ENCODE data around the gene CCSER1. TPM values are rescaled to one million over a fixed set of nuclear protein-coding genes. Genes with fewer than 3 reads are reported as not detected.

The CCSER1 gene
- total RNA-seq, 1 donor from 2014 or later = 13.8 TPM

- ATAC-seq (ENCODE audit: poor library complexity) (no peak), DNase-seq (no peak)
- intact Hi-C loops (cut with DNase I) = no loop called here
Measured at GRCh38 chr4:90718931-90719330, 591.7 kb downstream of the CCSER1 start.

- DNase-seq (no peak), ATAC-seq (ENCODE audit: poor library complexity) (no peak)
- intact Hi-C loops (cut with DNase I) = no loop called here
Measured at GRCh38 chr4:90727938-90728337, 600.7 kb downstream of the CCSER1 start.

DNA sequence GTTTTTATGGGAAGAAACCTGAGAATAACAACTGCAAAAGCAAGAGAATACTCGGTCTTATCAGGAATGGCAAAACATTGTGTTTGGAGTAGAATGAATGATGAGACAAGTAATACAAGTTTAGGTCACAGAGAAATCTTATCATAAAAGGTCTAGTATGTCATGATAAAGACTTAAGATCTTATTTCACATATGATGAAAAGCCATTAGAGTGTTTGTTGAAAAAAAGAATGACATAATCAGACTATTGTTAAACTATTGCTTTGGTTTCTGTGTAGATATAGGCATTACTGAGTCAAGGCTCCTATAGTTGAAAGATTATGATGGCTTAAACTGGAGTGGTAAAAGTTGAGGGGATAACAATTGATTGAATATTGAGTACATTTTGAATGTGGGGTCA is 603.6 kb downstream of the CCSER1 start:
- intact Hi-C loops (cut with DNase I) = no loop called here
- ATAC-seq (ENCODE audit: poor library complexity) = no peak

GRCh38 chr4:90733211-90733610 is 606.0 kb downstream of the CCSER1 start:
- ATAC-seq (ENCODE audit: poor library complexity) (no peak), DNase-seq (no peak)
- intact Hi-C loops (cut with DNase I) = no loop called here

More for the DNA sequence above, 603.6 kb downstream of the CCSER1 start:
- DNase-seq = no peak

- no peak for ATAC-seq (ENCODE audit: poor library complexity)
- no peak for DNase-seq
- intact Hi-C loops (cut with DNase I) = no loop called here
Measured at GRCh38 chr4:90745176-90745575, 618.0 kb downstream of the CCSER1 start.

DNA sequence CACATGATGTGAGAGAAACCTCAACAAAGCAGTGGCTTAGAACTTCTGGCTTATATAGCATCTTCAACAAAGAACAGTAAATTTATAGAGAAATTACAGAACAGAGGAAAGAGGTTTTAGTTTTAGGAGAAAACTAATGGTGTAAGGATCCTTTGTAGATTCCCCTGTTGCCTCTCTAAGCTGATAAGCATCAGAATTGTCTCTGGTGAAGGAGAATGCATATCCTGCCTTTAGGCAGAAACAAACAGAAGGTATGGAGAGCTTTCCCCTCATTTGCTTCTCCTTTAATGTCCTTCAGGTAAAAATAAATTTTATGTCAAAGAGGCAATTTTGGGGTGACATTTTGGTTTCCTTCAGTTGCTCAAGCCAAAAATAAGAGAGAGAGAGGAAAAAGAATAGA is 625.9 kb downstream of the CCSER1 start:
- DNase-seq (no peak), ATAC-seq (ENCODE audit: poor library complexity) (no peak)
- intact Hi-C loops (cut with DNase I) = no loop called here

DNA sequence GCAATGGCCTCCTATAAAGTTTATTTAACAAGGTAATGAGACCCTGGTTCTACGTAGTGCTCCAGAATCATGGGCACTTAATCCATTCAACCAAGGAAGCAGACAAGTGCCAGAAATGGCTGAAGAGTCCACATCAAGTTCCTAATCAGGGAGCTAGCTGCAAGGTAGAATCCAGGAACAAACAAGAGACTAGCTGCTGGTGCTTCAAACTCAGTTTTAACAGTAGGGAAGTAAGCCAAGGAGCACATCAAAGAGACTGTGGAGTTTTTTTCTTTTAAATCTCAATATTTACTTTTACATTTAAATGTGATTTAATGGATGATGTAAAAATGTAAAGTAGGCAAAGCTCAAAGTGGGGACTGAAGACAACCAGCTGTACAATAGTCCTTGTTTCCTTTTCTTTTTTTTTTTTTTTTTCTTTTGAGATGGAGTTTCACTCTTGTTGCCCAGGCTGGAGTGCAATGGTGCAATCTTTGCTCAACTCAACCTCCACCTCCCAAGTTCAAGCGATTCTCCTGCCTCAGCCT is 630.4 kb downstream of the CCSER1 start:
- DNase-seq = no peak
- ATAC-seq (ENCODE audit: poor library complexity) = no peak
- intact Hi-C loops (cut with DNase I) = no loop called here

DNA sequence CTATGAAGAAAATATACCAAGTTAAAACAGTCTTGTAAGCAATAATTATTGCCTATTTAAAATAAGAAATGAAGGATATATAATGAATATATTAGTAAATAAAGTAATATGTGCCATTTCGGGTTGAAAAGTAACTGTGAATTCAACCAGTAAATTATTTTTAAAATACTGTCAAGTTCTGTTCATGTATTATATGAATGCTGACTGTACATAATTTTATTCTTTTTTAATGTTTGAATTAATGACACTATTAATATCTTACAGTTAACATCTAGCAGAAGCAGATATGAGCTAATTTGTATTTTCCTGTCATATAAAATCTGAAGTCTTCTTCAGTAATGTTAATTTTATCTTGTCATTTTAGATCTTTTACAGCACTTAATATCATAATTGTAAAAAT is 632.9 kb downstream of the CCSER1 start:
- DNase-seq (no peak), ATAC-seq (ENCODE audit: poor library complexity) (no peak)
- intact Hi-C loops (cut with DNase I) = no loop called here

DNA sequence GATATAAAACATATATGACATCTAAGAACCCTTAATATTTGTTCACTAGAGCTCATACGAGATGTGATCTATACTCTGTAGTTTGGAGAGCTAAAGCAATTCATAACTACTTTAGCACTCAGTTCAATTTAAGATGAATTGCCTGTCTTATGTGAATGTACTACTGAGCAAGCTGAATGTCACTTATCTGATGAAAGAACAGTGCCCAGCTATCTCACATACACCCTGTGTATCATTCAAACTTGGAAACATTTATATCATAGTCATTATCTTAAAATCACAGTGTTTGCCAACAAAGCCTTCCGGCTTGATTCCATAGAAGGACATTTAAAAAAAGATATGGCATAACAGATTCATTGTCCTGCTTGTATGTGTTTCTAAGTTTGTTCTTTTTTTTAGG is 639.6 kb downstream of the CCSER1 start:
- DNase-seq (no peak), ATAC-seq (ENCODE audit: poor library complexity) (no peak)
- intact Hi-C loops (cut with DNase I) = no loop called here

GRCh38 chr4:90769251-90769650 is 642.1 kb downstream of the CCSER1 start:
- DNase-seq (no peak), ATAC-seq (ENCODE audit: poor library complexity) (no peak)
- intact Hi-C loops (cut with DNase I) = no loop called here

- DNase-seq (no peak), ATAC-seq (ENCODE audit: poor library complexity) (no peak)
- intact Hi-C loops (cut with DNase I) = no loop called here
Measured at GRCh38 chr4:90780193-90780592, 653.0 kb downstream of the CCSER1 start.

GRCh38 chr4:90786602-90787001 is 659.4 kb downstream of the CCSER1 start:
- intact Hi-C loops (cut with DNase I) = no loop called here
- DNase-seq (no peak), ATAC-seq (ENCODE audit: poor library complexity) (no peak)

- intact Hi-C loops (cut with DNase I) = no loop called here
- ATAC-seq (ENCODE audit: poor library complexity) = no peak
- no peak for DNase-seq
Measured at GRCh38 chr4:90792696-90793095, 665.5 kb downstream of the CCSER1 start.

DNA sequence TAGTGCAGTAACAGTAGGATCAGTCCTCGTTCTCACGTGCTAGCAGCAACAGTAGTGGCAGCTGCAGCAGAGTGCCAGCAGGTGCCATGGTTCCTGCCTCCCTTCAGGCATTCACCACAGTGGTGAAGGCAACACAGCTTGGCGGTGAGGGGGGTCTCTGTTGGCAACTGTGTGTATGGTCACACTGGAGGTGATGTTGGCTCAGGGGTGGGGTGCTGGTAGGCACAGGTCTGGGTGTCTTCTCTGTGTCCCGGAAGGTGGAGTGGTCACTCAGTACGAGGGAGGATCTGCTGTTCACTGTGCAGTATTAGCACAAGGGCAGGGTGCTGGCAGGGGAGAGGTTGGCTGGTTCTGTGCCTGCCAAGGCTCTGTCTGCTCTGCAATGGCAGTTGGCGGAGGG is 671.8 kb downstream of the CCSER1 start:
- no peak for DNase-seq
- intact Hi-C loops (cut with DNase I) = no loop called here
- no peak for ATAC-seq (ENCODE audit: poor library complexity)

DNA sequence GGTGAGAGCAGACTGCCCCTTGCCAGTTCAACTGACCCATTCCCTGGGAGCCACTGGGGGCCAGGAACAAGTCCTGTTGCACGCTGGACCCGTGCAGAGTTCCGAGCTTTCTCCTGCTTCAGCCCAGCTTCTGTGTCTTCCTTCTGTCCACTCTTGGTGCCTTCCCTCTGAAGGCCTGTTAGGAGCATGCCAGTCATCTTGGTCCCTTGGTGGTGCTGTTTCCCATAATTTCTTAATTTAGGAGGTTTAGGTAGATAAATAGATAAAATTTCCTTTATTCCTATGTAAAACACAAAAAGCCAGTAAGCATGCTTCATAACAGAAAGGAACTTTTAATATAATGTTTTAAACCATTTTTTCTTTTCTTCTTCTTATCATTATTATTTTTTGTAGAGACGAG is 672.7 kb downstream of the CCSER1 start:
- DNase-seq = no peak
- no peak for ATAC-seq (ENCODE audit: poor library complexity)
- intact Hi-C loops (cut with DNase I) = no loop called here

DNA sequence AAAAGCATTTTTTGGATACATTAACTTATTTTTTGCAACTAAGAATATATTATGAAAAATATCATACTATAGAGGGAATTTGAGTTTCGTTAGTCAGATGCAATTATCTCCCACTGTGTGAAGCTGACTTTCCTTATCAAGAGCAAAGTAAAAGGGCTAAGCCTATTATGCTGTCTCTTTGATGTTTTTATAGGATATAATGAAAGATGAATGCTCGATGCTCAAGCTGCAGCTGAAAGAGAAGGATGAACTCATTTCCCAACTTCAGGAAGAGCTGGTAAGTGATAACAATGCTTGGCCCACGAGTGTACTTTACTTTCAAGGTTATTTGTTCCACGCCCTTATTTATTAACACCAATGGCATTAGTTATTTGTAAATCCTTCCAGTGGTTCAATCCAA is 688.4 kb downstream of the CCSER1 start:
- no peak for ATAC-seq (ENCODE audit: poor library complexity)
- intact Hi-C loops (cut with DNase I) = no loop called here
- no peak for DNase-seq

- DNase-seq (no peak), ATAC-seq (ENCODE audit: poor library complexity) (no peak)
- intact Hi-C loops (cut with DNase I) = no loop called here
Measured at GRCh38 chr4:90816754-90817153, 689.6 kb downstream of the CCSER1 start.

DNA sequence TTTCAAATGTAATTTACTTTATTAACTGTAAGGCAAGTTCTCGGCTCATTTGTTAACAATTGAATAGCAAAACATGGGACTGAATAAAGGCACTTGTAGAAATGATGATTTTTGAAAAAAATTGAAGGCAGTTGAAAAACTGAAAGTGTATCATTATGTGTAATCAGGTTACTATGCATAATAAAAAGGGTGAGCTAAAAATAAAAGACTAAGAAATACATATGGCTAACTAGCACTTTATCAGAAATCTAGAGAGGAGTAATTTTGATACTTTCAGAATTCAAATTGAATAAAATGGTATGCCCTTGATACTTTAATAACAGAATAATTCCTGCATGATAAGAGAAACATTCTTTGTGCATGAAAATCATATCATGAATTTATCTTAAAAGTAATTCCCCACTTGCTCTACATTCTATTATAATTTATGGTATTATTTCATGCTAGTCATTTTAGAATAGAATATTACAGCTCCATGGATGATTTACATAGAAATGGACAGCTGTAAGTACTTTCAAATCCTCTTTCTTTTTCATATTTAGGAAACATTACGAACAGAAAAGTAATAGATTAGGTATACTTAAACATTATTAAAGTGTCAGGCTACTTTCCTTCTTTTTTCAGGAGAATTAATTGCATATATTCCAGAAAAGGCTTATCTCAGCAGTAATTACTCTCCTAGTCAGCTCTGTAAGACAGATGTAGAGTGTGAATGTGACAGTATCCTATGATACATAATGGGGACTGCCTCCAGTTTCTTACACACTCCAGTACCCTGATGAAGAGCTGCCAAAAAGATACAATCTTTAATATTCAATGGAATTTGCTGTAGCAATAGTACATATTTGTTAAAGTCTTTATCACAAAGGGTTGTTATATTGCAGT is 697.3 kb downstream of the CCSER1 start:
- intact Hi-C loops (cut with DNase I) = no loop called here
- DNase-seq (no peak), ATAC-seq (ENCODE audit: poor library complexity) (no peak)

DNA sequence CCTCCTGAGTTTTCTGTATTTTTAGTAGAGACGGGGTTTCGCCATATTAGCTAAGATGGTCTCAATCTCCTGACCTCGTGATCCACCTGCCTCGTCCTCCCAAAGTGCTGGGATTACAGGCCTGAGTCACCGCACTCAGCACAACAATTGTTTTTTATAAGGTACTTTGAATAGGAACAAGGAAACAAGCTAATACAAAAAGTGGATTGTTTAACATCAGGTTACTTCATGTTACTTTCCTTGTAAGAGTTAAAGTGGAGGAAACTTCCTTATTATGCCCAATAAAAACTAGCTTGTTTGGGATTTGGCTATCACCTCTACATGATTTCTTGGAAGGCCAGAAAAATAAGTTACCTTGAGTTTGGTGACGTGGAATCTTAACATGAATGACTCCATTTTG is 698.7 kb downstream of the CCSER1 start:
- no peak for DNase-seq
- no peak for ATAC-seq (ENCODE audit: poor library complexity)
- intact Hi-C loops (cut with DNase I) = no loop called here

GRCh38 chr4:90833706-90834105 is 706.5 kb downstream of the CCSER1 start:
- DNase-seq = no peak
- intact Hi-C loops (cut with DNase I) = no loop called here
- no peak for ATAC-seq (ENCODE audit: poor library complexity)

DNA sequence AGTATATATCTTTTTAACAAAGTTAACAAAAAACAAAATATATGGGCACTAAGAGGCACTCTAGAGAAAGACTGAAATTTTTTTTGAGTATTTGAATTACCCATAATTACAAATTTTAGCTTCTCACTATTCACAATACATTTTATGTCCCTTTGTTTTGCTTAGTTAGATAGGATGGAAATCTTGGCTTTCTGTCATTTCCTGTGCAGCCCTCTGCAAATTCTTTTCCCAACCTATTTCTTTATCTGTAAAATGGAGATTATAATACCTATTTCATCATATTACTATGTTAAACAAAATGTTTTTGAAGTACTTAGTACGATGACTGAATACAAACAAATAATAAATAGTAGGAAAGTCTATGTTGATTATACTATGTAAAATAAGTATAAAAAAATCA is 710.0 kb downstream of the CCSER1 start:
- intact Hi-C loops (cut with DNase I) = no loop called here
- DNase-seq (no peak), ATAC-seq (ENCODE audit: poor library complexity) (no peak)

All from Right ventricle myocardium superior (tissue), 1 donor.